ENCODE data around the gene PATZ1. TPM values are rescaled to one million over a fixed set of nuclear protein-coding genes. Genes with fewer than 3 reads are reported as not detected.
"Not testable (repeated sequence)": the region's sequence is repeated elsewhere in the genome, so short reads cannot be mapped to it uniquely, and the experiment has no call there.

Gene PATZ1
- total RNA-seq, 1 experiment from 2014 or later, result 1.1 TPM

- DNase-seq (ENCODE audit: low spot score), result no peak
Observed at GRCh38 chr22:31343235-31344191, 2.6 kb downstream of the PATZ1 start.

DNA sequence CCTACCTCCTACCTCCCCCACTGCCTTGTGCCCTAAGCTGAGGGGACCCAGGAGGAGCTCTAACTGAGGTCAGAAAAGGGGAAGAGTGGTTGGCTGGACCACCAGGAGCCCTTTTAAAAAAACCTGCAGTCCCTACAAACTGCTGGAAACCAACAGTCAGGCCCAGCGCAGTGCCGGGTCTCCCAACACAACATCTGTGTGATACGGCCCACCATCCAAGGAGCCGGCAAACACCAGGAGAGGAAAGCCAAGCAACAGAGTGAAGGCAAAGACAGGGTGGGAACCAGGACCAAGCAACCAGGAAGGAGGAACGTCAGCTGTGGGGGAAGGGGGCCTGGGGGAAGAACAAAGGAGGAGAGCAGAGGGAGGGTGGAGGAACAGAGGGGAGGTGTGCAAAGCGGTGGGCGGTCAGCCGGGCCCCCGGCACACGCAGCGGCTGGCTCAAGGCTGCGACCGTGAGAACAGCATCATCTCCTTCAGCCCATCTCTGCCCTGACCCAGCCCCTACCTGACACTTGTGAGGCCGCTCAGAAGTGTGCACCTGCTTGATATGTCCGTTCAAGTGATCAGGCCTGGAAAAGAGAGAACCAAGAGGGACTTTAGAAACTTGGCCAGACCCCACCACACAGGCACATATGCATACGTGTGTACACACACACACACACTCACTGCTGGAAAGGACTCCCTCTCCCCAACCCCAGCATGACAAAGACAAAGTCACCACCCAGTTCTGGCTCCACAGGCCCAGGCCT lies 3.6 kb downstream of the PATZ1 start:
- DNase-seq (ENCODE audit: low spot score), result no peak

DNA sequence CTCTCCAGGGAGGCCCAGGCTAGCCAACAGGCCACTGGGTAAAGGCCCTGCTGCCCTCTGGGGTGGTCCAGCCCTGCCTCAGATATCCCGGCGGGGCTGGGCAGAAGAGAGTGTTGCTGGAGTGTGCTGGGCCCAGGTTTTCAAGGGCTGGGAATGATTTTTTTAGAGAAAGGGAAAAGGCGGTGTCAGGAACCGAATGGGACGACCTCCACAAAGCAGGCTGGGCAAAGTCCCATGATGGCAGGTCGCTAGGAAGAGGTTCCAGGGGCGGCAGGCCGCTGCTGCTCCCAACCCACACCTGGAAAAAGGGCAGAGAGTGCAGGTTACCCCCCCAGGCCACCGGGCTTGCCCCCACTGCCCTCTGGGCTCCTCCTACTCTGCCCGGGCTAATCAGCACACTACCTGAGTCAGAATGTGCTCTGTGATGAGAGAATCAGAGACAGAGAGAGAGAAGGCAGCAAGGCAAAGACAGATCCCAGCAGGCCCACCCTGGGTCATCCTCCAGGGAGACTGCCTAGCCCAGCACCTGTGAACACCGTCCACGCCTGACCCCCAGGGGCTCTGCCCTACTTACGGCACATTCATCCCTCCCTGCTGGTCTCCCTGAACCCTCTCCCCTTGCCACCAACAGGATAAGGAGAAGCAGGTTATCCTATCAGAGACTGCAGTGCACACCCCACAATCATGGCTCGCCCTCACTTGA lies 4.6 kb downstream of the PATZ1 start:
- DNase-seq (ENCODE audit: low spot score), result no peak

DNA sequence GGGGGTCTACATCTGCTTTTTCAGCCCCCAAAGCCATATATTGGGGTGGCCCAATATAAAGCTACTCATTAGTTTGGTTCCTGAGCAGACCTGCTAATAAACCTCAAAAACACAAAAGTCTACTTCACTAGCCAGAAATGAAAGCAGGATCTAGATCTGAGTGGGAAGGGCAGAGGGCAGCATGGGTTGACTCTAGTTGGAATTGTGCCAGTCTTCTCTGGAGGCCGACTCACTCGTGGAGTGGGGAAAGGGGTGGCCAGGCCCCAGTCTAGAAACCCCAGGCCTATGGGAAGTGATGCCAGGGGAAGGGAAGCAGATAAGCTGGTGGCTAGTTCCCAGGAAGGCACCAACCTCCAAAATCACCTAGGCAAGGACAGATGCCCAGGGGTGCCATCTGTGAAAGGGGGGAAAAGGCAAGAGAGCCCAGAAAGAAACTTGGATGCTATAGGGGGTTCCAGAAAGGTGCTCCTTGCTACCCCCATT lies 5.3 kb downstream of the PATZ1 start:
- no peak for DNase-seq (ENCODE audit: low spot score)

GRCh38 chr22:31340360-31340759 lies 5.8 kb downstream of the PATZ1 start:
- DNase-seq (ENCODE audit: low spot score), result no peak

DNA sequence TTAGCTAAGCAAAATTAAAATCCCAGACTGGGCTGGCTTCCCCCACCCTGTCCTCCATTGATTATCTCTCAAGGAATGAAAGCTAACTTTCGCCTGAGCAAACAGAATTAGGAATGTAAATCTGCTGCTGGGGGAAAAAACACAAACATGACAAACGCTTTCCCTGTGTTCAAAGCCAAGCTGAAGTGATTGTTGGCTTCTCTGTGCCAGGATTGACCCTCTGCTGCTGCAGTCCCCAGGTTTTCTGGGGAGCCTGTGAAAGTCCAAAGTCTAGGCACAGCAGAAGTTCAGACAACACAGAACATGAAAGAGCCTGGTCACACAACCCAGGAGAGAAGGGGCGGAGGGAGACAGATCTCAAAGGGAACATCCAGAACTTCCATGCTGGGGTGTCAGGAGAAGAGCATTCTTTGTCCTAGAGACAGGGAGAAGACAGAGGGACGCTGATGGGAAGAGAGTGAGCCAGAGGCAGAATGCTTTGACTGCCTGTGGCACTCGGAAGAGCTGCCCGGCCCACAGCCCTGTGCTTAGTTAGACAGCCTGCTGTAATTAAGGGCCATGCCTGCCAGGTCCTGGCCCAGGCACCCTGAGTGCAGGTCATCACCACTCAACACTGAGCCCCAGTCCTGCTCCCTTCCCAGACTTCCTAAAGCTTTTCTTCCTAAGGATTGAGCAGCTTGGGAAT lies 6.9 kb downstream of the PATZ1 start:
- DNase-seq (ENCODE audit: low spot score), result no peak

DNA sequence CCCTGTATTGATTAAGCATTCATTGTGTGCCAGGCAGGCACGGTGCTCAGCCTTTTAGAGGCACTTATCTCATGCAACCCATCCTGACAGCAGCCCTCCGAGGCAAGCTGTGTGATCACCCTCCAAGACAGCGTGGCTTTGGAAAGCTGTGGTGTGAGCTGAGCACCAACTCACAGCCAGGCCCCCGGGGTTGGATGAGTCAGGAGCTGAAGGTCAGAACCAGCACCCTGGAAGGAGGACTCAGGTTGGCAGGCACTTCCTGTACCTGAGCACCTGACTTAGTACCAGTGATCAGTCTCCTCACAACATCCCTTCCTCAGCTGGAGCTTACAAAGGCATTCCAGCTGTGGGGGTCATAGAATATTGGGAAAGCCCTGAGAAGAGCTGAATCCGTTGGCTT lies 9.0 kb downstream of the PATZ1 start:
- DNase-seq (ENCODE audit: low spot score), result no peak

DNA sequence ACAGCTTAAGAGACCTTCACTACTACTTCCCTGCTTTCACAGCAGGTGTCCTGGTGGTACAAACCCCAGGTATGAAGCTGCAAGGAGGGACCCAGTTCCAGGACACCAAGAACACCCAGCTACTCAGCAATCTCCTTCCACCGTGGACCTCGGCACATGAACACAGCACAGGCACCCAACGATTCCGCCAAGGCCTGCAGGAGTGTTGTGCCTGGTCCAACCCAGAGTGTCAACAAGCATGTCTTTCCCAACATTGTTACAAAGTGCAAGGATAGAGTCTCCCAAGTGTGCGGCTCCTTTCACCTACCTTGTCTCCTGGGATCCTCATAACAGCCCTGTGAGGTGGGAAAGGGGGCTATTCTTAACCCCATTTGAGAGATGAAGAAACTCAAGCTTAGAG lies 11.8 kb downstream of the PATZ1 start:
- no peak for DNase-seq (ENCODE audit: low spot score)

- no peak for DNase-seq (ENCODE audit: low spot score)
Observed at GRCh38 chr22:31333641-31334040, 12.5 kb downstream of the PATZ1 start.

DNA sequence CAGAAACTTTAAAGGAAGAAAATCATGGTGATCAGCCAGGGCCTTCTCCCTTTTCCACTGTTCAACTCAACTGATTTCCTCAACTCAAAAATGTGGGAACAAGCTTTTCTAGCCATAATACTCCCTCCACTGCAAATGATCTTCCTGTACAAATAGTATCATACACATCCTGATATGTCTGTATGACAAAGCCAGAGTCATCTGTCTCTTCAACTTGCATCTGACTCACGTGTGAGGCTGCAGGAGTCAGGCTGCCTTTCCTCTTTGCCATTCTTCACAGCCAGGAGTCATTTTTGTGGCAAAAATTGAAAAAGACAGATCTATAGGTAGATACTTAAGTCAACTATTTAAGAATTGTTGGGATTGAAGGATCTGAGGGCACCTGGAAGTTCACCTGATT lies 13.3 kb downstream of the PATZ1 start:
- DNase-seq (ENCODE audit: low spot score), result no peak

GRCh38 chr22:31332010-31332409 lies 14.1 kb downstream of the PATZ1 start:
- DNase-seq (ENCODE audit: low spot score), result no peak

DNA sequence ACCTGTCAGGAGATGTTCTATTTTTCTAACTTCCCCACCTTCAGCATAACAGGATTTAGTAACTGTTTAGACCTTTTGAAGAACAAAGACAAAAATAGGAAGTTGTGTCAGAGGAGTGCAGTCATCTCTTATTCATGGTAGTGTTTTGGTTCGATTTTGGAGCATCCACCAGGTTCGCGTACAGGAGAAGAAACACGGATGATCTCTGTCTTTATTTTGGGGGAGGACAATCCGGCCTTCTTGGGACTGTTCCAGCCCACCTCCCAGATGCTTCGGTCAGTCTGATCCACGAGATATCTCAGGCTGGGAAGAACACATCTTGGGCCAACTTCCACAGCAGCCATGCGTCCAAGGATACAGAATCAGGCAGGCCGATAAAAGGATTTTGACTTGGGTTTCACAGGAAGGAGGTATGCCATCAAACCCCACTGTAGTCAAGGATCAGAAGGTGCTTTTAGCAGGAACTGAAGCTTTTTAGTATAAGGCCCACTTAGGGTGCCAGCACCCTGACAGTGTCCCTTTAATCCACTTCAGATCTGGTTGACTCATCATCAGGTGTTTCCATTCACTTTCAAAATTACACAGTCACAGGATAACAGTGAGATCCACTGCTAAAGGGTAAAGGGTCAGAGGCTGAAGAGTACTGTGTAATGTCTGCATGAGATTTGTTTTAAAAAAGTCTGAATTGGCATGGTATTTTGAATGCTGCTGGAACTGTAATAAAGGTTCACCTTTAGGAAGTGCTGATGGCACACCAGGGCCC lies 16.5 kb downstream of the PATZ1 start:
- DNase-seq (ENCODE audit: low spot score), result peak; percentile 45

DNA sequence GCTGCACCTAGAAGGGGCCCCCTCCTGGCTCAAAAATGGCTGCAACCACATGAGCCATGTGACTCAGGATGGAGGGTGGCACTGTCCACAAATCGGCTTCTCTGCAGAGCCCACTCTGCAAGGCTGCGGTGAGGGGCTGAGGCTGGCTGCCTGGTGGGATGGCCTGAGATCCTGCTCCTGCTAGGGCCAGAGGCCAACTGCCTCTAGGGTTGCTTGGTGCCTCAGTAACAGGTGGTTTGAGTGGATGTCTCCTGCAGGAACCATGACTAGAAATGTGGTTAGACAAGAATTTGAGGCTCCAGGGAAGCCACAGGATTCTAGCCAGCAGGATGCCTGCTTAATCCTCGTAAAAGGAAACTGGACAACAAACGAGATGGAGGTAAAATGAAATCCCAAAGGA lies 17.1 kb downstream of the PATZ1 start:
- peak; percentile 68 for DNase-seq (ENCODE audit: low spot score)

DNA sequence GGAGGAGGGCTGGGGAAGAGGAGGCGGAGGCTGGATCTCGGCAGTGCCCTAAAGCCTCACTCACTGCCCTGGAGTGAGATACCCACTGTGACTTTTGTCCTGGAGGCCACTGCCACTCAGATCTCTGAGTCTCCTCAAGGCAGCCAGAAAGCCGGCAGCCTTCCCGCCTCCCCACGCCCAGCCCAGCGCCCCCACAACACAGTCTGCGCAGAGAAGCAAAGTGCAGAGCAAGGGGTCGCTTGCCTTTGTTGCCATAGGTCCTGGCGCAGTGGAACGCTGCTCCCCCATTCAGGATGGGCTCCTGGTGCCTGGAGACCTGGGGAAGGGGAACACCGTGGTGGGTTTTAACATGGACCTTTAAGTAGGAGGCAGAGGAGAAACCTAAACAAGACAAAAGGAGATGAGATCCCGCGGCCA lies 17.6 kb downstream of the PATZ1 start:
- DNase-seq (ENCODE audit: low spot score), result no peak

DNA sequence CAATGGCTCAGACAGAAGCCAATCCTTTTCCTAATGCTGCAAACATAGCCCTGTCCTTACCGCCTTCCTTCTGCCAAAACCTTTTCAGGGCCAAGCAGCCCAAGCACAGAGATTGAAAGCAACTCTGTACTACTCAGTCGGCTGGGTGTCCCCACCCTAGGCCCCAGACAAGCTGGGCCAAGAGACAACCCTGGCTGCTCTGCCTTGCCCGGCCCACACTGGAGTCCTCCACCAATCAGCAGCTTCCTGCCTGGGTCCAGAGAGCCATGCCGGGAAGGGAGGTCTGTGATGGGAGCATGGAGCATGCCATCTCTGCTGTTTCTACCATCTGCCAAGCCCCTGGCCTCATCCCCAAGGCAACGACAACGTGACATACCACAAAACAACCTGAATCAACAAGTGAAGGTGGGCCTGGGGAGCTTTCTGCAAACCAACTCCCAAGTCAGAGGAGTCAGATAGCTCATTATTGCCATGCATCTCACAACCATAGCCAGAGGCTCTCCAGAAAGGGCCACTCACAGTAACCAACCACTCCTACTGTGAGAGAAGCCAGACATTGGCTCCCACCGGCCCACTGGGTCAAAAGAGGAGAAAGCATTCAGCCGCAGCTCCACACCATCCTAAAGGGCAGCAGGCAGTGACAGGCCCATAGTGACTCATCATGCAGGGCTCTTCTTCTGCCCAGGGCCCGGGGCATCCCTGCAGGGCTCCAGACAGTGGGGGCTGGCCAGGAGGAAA lies 18.2 kb downstream of the PATZ1 start:
- DNase-seq (ENCODE audit: low spot score), result peak; percentile 57

DNA sequence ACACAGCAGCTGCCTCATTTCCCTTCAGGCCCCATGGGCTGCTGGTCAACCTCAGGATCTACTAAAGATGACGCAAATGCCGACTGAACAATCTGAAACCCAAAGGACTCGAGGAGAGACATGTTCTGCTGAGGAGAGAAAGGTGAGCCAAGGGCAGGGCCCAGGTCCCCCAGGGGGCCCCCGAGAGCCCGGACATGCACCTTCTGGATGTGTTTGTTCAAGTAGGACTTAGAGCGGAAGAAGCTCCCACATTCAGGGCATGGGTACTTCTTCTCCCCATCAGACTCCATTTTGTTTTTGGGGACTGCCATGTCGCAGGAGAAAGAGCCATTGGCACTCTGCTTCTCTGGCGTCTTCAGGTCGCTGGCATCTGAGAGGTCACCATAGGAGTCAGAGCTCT lies 19.3 kb downstream of the PATZ1 start:
- no peak for DNase-seq (ENCODE audit: low spot score)

DNA sequence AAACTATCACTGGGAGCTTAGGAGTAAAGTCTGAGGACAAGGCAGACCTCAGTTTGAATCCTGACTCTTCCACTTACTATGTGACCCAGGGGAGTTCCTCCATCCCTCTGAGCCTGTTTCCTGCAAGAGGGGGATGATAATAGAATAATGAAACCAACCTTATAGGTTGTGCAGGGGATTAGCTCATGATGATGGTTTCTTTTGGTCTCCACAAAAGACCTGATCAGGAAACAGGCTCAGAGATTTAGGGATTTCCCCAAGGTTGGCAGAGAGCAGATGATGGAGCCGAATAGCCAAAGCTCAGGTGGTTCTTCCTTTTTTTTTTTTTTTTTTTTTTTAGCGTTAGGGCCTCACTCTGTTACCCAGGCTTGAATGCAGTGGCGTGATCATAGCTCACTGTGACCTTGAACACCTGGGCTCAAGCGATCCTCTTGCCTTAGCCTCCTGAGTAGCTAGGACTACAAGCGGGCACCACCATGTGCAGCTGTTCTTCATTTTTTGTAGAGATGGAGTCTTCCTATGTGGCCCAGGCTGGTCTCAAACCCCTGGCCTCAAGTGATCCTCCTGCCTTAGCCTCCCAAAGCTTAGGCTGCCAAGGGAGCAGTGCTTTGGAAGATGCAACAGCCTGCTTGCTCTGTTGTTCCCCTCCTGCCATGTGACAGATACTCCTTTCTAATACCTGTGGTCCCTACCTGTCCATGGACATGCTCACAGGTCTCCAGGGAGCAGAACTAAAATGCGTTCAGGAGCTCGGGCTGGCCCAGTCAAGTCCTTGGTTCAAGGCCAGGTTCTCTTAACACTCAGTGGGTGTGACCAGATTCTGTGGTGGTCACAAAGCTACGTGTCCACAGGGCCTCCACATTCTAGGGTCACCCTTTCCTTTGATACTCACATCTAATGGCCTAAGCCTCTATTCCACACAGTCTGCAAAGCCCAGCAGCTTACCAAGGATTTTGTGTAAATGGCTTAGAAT lies 22.3 kb downstream of the PATZ1 start:
- DNase-seq (ENCODE audit: low spot score), result no peak

GRCh38 chr22:31321421-31321820 lies 24.7 kb downstream of the PATZ1 start:
- no peak for DNase-seq (ENCODE audit: low spot score)

DNA sequence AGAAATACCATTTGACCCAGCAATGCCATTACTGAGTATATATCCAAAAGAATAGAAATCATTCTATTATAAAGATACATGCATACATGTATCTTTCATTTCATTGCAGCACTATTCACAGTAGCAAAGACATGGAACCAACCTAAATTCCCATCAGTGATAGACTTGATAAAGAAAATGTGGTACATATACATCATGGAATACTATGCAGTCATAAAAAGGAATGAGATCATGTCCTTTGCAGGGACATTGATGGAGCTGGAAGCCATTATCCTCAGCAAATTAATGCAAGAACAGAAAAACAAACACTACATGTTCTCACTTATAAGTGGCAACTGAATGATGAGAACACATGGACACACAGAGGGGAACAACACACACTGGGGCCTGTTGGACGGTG lies 31.9 kb downstream of the PATZ1 start:
- DNase-seq (ENCODE audit: low spot score), result not testable (repeated sequence)
